Esophagus squamous epithelium (tissue), 4 donors: ENCODE results near the gene RNU4-1.
"Not testable (repeated sequence)": the region's sequence is repeated elsewhere in the genome, so short reads cannot be mapped to it uniquely, and the experiment has no call there.

Experiments
- POLR2A ChIP-seq, 4 donors: fragments of 450-650 bp; IDR thresholded peaks; one replicate each; pipeline ENCODE4 v1.6.1; 2017; ENCODE audit warnings: antibody characterized with exemption in 4 of 4, mild to moderate bottlenecking in 4 of 4, moderate library complexity in 3 of 4
- TF ChIP-seq, protein P1 (sequence below), 6 experiments: fragments of 450-650 bp in 4 of 6; fragments of 200-600 bp in 2 of 6; sonication (generic) in 2 of 6; IDR thresholded peaks; one replicate each; pipeline ENCODE4 v1.5.1; 2016 to 2019; ENCODE audit warnings: antibody characterized with exemption in 6 of 6, mild to moderate bottlenecking in 4 of 6, moderate library complexity in 4 of 6

DNA sequence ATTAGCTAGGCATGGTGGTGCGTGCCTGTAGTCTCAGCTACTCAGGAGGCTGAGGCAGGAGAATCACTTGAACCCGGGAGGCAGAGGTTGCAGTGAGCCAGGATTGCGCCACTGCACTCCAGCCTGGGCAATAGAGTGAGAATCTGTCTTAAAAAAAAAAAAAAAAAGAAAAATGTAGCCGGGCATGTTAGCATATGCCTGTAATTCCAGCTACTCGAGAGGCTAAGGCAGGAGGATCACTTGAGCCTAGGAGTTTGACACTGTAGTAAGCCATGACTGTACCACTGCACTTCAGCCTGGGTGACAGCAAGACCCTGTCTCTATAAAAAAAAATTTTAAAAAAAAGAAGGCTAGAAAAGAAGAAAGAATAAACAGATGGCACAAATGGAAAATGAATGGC lies 46.3 kb downstream of the RNU4-1 start:
- TF ChIP-seq POLR2A (IDR thresholded peaks at IDR 0.05): not testable (repeated sequence)
- TF ChIP-seq, protein P1, sequence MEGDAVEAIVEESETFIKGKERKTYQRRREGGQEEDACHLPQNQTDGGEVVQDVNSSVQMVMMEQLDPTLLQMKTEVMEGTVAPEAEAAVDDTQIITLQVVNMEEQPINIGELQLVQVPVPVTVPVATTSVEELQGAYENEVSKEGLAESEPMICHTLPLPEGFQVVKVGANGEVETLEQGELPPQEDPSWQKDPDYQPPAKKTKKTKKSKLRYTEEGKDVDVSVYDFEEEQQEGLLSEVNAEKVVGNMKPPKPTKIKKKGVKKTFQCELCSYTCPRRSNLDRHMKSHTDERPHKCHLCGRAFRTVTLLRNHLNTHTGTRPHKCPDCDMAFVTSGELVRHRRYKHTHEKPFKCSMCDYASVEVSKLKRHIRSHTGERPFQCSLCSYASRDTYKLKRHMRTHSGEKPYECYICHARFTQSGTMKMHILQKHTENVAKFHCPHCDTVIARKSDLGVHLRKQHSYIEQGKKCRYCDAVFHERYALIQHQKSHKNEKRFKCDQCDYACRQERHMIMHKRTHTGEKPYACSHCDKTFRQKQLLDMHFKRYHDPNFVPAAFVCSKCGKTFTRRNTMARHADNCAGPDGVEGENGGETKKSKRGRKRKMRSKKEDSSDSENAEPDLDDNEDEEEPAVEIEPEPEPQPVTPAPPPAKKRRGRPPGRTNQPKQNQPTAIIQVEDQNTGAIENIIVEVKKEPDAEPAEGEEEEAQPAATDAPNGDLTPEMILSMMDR (IDR thresholded peaks at IDR 0.05): not testable (repeated sequence)
